Activated CD4-positive, alpha-beta T cell treated with anti-CD3 and anti-CD28 coated beads, Interleukin-2, Interleukin-4, amounts not matched to agents 100 ng/mL and 50 ng/mL, durations not matched to agents 16 hours and 8 hours (primary cell): ENCODE data around the gene SLAMF6.
A peak's percentile ranks its signal among the peaks of the same experiment; 100 is the strongest.
"Not testable (repeated sequence)": the region's sequence is repeated elsewhere in the genome, so short reads cannot be mapped to it uniquely, and the experiment has no call there.

Source experiments
- DNase-seq: peaks from one replicate; pipeline ENCODE4 v3.0.0-alpha.2; 2020; ENCODE audit warnings: low spot score

The SLAMF6 gene

DNA sequence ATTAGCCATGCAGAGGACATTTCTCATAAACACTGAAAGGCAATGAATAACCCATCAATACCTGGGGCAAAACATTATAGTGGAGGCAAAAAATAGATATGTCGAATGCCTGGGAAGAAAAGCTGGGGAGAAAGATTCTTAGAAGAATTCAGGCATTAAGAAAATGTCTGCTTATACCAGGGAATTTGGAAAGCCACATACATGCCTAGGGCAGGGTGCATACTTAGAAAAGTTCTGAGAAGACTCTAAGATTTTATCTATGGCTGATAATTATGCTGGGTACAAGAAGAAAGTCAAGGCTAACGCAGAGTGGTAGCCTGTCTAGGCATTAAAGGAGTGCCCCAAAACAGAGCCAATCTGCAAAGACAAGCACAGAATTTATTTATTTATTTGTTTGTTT, 18.4 kb downstream of the SLAMF6 start:
- DNase-seq = no peak

DNA sequence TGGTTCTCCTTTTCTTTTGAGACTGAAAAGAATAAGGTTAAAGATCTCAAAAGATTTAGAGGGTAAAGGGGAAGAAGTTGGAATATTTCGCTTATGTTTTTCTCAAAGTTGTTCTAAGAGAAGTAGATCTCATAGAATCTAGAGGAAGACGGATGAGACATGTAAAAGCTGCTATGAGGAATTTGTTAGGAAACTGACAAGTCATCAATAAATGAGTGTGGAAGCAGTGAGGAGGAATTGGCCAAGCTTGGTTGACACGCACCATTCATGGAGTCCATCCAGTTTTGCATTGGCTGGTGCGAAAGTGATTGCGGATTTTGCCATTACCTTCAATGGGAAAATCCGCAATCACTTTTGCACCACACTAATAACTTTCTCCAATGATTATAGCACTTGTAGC, 20.0 kb downstream of the SLAMF6 start:
- DNase-seq = no peak

GRCh38 chr1:160500321-160500990, 22.6 kb downstream of the SLAMF6 start:
- no peak for DNase-seq

DNA sequence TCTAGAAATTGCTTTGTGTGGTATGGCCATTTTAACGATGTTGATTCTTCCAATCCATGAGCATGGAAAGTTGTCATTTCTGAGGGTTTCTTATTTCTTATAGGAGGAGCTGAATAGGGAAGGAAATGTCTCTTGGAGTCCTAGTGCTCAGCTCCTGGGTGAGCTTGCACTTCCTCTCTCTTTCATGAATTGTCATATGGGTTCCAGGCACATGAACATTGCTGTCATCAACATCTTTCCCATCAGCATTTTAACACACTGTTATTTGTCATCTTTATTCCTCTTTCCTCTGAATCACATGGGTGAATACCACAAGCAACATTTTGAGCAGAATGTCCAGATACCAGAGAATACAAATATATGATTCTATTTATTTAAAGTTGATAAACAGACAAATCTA, 23.4 kb downstream of the SLAMF6 start:
- no peak for DNase-seq

DNA sequence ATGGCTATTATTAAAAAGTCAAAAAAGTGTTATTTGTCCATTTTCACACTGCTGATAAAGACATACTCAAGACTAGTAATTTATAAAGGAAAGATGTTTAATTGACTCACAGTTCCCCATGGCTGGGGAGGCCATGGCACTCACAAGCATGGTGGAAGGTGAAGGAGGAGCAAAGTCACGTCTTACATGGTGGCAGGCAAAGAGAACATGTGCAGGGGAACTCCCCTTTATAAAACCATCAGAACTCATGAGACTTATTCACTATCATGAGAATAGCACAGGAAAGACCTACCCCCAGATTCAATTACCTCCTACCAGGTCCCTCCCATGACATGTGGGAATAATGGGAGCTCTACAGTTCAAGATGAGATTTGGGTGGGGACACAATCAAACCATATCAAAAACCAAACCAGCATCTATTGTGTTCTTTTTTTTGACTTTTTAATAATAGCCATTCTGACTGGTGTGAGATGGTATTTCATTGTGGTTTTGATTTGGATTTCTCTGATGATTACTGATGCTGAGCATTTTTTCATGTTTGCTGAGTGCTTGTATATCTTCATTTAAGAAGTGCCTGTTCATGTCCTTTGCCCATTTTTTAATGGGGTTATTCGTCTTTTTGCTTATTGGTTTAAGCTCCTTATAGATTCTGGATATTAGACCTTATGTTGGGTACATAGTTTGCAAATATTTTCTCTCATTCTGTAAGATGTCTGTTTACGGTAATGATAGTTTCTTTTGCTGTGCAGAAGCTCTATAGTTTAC, 24.6 kb downstream of the SLAMF6 start:
- not testable (repeated sequence) for DNase-seq

DNA sequence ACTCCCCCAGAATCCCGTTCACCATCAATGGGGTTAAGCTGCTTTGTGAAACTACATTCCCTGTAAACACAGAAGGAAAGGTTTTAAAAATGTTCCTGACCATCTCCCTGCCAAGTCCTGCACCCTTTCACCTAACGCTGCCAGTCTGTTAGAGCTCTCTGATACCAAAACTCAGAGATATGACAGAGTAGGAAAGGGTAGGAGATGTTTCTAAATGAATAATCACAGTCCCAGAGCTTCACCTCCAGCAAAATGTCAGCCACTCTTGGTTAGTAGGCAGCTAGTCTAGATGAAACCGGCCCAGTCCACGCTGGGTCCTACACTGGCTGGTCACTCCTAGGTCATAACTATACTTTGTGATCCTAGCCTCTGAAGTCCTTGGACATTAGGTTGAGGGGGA, 26.7 kb downstream of the SLAMF6 start:
- no peak for DNase-seq

- no peak for DNase-seq
Observed at GRCh38 chr1:160494620-160495019, 28.4 kb downstream of the SLAMF6 start.

DNA sequence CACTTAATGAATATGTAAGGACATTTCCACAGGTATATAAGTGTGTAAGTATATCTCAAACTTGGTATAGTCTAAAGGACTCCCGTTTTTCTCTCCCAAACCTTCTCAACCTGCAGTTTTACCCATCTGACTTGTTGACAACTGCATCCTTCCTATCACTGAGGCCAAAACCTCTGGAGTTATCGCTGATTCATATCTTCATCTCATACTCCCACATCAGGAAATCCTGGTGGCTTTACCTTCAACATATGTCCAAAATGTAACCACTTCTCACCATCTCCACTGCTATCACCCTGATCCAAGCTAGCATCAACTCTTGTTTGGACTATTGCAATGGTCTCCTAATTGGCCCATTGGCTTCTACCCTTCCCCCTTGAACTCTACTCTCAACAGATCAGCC, 30.4 kb downstream of the SLAMF6 start:
- no peak for DNase-seq

- DNase-seq = no peak
Observed at GRCh38 chr1:160491981-160492380, 31.1 kb downstream of the SLAMF6 start.

GRCh38 chr1:160491017-160491416, 32.0 kb downstream of the SLAMF6 start:
- no peak for DNase-seq

DNA sequence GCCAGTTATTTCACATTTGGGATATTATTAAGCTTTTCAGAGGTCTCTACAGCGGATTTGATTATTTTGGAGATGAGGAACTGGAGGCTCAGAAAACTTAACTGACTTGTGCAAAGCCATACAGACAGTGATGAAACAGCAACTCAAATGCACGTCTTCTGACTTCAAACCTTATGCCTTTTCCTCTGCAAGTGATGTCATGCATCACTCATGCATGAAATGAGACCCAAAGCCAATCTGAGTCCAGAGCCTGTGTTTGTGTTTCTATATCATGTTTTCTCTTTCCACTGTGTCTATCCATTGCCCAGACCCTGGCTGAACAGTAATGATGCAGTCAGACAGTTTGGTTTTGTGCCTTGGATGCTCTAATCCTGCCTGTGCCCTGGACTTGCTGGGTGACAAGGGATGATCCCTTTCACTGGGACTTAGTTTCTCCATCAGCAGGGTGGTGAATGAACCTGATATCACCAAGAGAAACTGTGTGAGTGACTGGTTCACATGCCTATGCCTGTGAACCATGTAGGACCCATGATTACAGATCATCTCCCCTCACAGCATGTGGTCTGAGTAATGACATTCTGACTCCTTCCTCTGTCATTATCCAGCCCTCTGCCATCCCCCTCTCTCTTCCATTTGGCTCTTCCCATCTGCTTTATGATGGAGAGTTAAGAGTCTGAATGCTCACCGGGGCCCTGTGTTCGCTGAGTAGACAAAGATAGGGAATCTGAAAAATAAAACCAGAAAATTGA, 33.4 kb downstream of the SLAMF6 start:
- DNase-seq = no peak

- DNase-seq = no peak
Observed at GRCh38 chr1:160488347-160489058, 34.6 kb downstream of the SLAMF6 start.

DNA sequence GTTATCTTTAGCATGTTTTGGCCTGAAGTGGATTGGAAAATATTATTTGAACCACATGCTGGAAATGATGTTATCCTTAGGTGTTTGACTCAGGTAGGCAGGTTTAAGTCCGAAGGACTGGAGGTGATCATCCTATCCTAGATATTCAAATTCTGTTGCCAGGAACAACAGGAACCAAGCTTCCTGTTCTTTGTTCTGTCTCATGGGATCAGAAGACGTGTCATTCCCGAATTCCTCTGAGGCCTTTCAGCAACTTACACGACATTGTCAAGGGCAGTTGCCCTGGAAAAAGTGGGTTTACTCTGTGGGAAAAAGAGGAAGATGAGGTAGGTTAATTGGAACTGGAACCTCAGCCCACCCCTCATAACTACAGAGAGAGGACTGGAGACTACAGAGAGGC, 36.6 kb downstream of the SLAMF6 start:
- no peak for DNase-seq

DNA sequence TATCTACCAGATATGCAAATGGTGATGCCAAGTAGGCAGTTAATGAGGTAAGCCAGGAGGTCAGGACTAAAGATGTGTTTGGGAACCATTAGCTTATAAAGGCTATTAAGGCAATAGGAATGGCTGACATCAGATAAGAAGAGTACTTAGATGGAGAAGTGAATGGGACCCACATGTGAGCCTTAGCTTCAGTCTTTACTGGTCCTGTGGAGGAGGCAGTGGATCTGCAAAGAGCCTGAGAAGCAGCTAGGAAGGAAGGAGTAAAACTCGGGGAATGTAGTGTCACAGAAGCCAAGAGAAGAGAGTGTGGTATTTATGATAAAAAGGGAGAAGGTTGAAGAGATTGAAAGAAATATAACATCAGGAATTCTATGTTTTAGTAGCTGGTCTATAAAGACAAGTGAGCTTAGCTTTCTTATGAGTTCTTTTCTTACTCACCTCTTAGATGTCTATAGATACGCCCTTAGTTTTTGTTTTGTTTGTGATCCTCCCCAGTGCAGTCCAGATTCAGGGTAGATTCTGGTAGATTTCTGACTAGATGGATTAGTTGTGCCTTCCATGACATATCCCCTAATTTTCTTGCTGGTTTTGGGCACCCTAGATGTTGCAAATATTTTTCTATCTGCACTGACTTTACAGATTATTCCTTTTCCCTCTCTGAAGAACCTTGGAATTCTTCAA, 39.4 kb downstream of the SLAMF6 start:
- DNase-seq = no peak

- no peak for DNase-seq
Observed at GRCh38 chr1:160481979-160482596, 41.0 kb downstream of the SLAMF6 start.

DNA sequence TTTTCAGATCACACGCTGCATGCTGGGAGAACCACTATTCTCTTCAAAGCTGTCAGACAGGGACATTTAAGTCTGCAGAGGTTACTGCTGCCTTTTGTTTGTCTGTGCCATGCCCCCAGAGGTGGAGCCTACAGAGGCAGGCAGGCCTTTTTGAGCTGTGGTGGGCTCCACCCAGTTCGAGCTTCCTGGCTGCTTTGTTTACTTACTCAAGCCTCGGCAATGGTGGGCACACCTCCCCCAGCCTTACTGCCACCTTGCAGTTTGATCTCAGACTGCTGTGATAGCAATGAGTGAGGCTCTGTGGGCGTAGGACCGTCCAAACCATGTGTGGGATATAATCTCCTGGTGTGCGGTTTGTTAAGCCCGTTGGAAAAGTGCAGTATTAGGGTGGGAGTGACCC, 42.3 kb downstream of the SLAMF6 start:
- not testable (repeated sequence) for DNase-seq

GRCh38 chr1:160479091-160479490, 44.0 kb downstream of the SLAMF6 start:
- DNase-seq = not testable (repeated sequence)

DNA sequence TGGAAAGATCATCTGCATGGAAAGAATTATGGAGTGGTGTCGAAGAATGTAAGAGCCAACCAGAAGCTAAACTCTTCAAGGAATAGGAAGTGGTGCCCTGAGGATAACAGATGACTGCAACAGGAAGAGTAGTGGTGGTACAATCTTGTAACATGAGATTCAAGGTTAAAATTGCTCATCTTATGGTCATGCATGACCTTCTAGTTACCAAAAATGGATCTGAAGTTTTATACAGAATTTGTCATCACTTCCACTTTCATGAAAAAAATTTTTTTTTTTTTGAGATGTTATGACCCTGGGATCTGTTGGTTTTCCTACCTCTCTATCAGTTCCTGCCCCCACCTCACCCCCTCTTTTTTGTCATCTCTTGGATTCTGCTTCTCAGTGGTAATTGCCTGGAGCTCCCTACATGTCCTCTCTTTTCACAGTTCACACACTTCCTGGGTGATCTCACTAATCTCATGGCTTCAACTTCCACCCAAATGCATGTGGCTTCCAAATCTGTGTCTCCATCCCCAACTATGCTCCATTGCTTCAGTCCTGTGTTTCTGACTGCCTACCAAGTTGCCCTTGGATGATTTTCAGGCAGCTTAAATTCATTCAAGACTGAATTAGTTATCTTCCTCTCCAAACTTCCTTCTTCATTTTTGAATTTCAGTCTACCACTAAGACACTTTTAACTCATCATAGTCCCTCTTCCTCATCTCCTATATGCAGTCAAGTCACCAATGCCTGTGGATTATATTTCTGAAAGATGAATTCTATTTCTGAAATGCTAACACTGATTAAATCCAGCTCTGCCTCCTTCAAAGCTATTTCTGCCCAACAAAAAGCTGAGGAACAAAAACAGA, 48.4 kb downstream of the SLAMF6 start:
- peak; percentile 35 for DNase-seq

GRCh38 chr1:160472112-160472511, 50.9 kb downstream of the SLAMF6 start:
- DNase-seq = no peak

DNA sequence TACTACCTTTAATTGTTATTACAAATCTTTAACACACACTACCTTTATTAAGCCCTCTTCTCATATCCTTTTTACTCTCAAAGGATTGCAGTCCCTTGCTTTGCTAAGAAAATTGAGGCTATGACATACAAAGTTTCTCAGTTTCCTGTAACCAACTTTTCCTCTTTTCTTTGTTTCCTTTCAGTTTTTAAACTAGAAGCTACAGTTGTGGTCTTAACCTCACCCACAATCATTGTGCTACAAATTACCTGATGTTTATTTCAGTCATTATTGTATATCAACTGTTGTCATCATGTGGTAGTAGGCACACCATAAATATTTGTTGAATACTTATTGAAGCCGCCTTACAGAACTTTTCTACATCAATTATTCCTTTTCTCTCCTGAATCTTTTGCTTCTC, 51.8 kb downstream of the SLAMF6 start:
- no peak for DNase-seq
